Keratinocyte (primary cell): ENCODE results near the gene PRDM11. TPM values are rescaled to one million over a fixed set of nuclear protein-coding genes. Genes with fewer than 3 reads are reported as not detected.

Source experiments
- DNase-seq: peaks from one replicate; pipeline ENCODE4 v3.0.0-alpha.2; 2011; ENCODE audit warnings: low read depth, missing footprints, low spot score
- FAIRE-seq: peaks from 2 replicates; lab custom pipeline; 2011; peaks lifted over from hg19 to GRCh38; lab: Jason Lieb, UNC
- H2AFZ ChIP-seq: 2 replicates; pipeline ENCODE4 v1.6.0; 2012; ENCODE audit warnings: low read length, control low read depth, inconsistent platforms; ENCODE audit not compliant: control insufficient read depth
- H3K27ac ChIP-seq: 2 replicates; pipeline ENCODE4 v1.5.1; 2011; ENCODE audit warnings: low read length; ENCODE audit not compliant: control insufficient read depth, insufficient read depth
- H3K27me3 ChIP-seq: 3 replicates; pipeline ENCODE4 v1.6.0; 2011; ENCODE audit warnings: low read length; ENCODE audit not compliant: control insufficient read depth, insufficient read depth; ENCODE audit errors: extremely low read depth
- H3K36me3 ChIP-seq, 2 experiments: 2 replicates in 1 of 2; 3 replicates in 1 of 2; pipeline ENCODE4 v1.5.1; 2011; ENCODE audit warnings: low read length in 2 of 2, mild to moderate bottlenecking in 1 of 2; ENCODE audit not compliant: control insufficient read depth in 2 of 2, insufficient read depth in 2 of 2; ENCODE audit errors: extremely low read depth in 1 of 2
- H3K4me1 ChIP-seq: 3 replicates; pipeline ENCODE4 v1.5.1; 2011; ENCODE audit warnings: low read length; ENCODE audit not compliant: control insufficient read depth, insufficient read depth; ENCODE audit errors: extremely low read depth
- H3K4me2 ChIP-seq: 3 replicates; pipeline ENCODE4 v1.6.0; 2011; ENCODE audit warnings: low read depth, low read length; ENCODE audit not compliant: control insufficient read depth, insufficient read depth; ENCODE audit errors: extremely low read depth
- H3K4me3 ChIP-seq, 3 experiments: fragments of 200-600 bp in 1 of 3; sonication (generic) in 1 of 3; 2 replicates in 2 of 3; 3 replicates in 1 of 3; pipeline ENCODE4 v1.5.1; 2011 to 2016; ENCODE audit warnings: low read length in 3 of 3, mild to moderate bottlenecking in 3 of 3, control low read depth in 2 of 3, inconsistent platforms in 1 of 3, low read depth in 1 of 3, mixed read lengths in 1 of 3, mixed run types in 1 of 3, moderate library complexity in 1 of 3; ENCODE audit not compliant: control insufficient read depth in 2 of 3, insufficient read depth in 2 of 3; ENCODE audit errors: extremely low read depth in 1 of 3
- H3K79me2 ChIP-seq: 2 replicates; pipeline ENCODE4 v1.6.0; 2012; ENCODE audit warnings: low read length; ENCODE audit not compliant: control insufficient read depth, insufficient read depth
- H3K9ac ChIP-seq: 3 replicates; pipeline ENCODE4 v1.6.0; 2011; ENCODE audit warnings: low read length; ENCODE audit not compliant: control insufficient read depth, insufficient read depth; ENCODE audit errors: extremely low read depth
- H3K9me1 ChIP-seq: 3 replicates; pipeline ENCODE4 v1.6.0; 2011; ENCODE audit warnings: low read length; ENCODE audit not compliant: control insufficient read depth, insufficient read depth; ENCODE audit errors: extremely low read depth
- H3K9me3 ChIP-seq: 2 replicates; pipeline ENCODE4 v1.5.1; 2012; ENCODE audit warnings: low read depth, low read length; ENCODE audit not compliant: control insufficient read depth
- H4K20me1 ChIP-seq: 3 replicates; pipeline ENCODE4 v1.6.0; 2011; ENCODE audit warnings: low read length; ENCODE audit not compliant: control insufficient read depth, insufficient read depth; ENCODE audit errors: extremely low read depth
- EZH2 ChIP-seq: IDR thresholded peaks from one replicate; pipeline ENCODE4 v1.6.1; 2012; ENCODE audit warnings: inconsistent platforms, mild to moderate bottlenecking, low read length, moderate library complexity
- dilution Hi-C: fragments of 300-500 bp; cut with MboI; formaldehyde crosslinking; loops from one replicate; pipeline ENCODE4 v1.7.0; 2020; ENCODE audit warnings: low sequenced_read_pairs; ENCODE audit not compliant: extremely low pct_ligation_motif_present
- polyA plus RNA-seq, 5 experiments: library from polyadenylated mRNA; depleted of rRNA in 3 of 5; stranded (reverse) in 3 of 5; stranded (forward) in 1 of 5; unstranded in 1 of 5; fragments of >200 nt; gene quantifications; 1 replicate in 1 of 5; 2 replicates in 3 of 5; 3 replicates in 1 of 5; pipeline versions ENCODE4 v1.2.1 to v1.2.3, GENCODE V29; 2011 to 2012; ENCODE audit warnings: missing spikeins in 2 of 5, low read depth in 1 of 5, low replicate concordance in 1 of 5
- TF ChIP-seq, protein P1 (sequence below), 3 experiments: IDR thresholded peaks in 1 of 3; conservative IDR thresholded peaks in 1 of 3; optimal IDR thresholded peaks in 1 of 3; 2 replicates in 2 of 3; 3 replicates in 1 of 3; pipeline versions ENCODE3 to v1.5.1; 2011; ENCODE audit warnings: low read length in 3 of 3, mild to moderate bottlenecking in 3 of 3, moderate library complexity in 2 of 3, control low read depth in 1 of 3, inconsistent platforms in 1 of 3; ENCODE audit not compliant: insufficient read depth in 2 of 3; ENCODE audit errors: extremely low read depth in 1 of 3

Gene PRDM11
- polyA plus RNA-seq, 1 donor (not counting 4 experiments of a cell fraction or from before 2014, with no cell fraction given) = 2.1 TPM

DNA sequence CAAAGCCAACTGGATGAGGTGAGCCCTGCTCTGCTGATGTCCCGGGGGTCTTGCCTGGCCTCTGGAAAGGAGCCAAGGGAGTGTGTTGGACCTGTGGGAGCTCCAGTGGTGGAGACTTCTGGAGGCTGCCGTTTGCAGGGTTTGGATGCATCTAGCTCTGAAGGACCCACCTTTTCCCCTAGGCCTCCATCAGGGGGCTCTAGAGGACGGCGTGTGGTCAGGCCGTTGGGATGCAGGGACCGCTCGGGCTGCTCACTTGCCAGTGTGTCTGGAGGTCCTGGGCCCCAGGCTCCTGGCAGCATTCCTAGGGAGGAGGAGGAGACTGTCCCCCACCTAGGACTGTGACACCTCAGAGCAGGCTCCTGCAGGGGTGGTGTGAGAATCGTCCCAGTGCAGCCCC, 58.3 kb downstream of the PRDM11 start:
- H3K9me3 ChIP-seq = no peaks in the 10 kb centered on the region
- dilution Hi-C loops = no loop called here
- TF ChIP-seq, protein P1, sequence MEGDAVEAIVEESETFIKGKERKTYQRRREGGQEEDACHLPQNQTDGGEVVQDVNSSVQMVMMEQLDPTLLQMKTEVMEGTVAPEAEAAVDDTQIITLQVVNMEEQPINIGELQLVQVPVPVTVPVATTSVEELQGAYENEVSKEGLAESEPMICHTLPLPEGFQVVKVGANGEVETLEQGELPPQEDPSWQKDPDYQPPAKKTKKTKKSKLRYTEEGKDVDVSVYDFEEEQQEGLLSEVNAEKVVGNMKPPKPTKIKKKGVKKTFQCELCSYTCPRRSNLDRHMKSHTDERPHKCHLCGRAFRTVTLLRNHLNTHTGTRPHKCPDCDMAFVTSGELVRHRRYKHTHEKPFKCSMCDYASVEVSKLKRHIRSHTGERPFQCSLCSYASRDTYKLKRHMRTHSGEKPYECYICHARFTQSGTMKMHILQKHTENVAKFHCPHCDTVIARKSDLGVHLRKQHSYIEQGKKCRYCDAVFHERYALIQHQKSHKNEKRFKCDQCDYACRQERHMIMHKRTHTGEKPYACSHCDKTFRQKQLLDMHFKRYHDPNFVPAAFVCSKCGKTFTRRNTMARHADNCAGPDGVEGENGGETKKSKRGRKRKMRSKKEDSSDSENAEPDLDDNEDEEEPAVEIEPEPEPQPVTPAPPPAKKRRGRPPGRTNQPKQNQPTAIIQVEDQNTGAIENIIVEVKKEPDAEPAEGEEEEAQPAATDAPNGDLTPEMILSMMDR (optimal IDR thresholded peaks at IDR 0.05 in 1 of 3, IDR thresholded peaks at IDR 0.05 in 1 of 3, conservative IDR thresholded peaks at IDR 0.05 in 1 of 3; ENCODE audit: extremely low read depth in 1 of 3, insufficient read depth in 2 of 3, low read length in 3 of 3) = no peak
- TF ChIP-seq EZH2 = no peak
- peaks cover 0 to 1% of the 10 kb centered on the region in 2 experiments for H3K36me3 ChIP-seq
- H4K20me1 ChIP-seq = no peaks in the 10 kb centered on the region
- H3K4me2 ChIP-seq = no peak overlapping the region
- no peak overlapping the region for H3K27ac ChIP-seq
- H3K79me2 ChIP-seq = no peaks in the 10 kb centered on the region
- DNase-seq = no peak
- no peaks in the 10 kb centered on the region for H3K9me1 ChIP-seq
- H3K9ac ChIP-seq = no peak overlapping the region
- no peak overlapping the region for H2AFZ ChIP-seq
- no peak for FAIRE-seq
- H3K4me3 ChIP-seq = no peak overlapping the region
- no peaks in the 10 kb centered on the region for H3K27me3 ChIP-seq
- H3K4me1 ChIP-seq = no peaks in the 10 kb centered on the region

DNA sequence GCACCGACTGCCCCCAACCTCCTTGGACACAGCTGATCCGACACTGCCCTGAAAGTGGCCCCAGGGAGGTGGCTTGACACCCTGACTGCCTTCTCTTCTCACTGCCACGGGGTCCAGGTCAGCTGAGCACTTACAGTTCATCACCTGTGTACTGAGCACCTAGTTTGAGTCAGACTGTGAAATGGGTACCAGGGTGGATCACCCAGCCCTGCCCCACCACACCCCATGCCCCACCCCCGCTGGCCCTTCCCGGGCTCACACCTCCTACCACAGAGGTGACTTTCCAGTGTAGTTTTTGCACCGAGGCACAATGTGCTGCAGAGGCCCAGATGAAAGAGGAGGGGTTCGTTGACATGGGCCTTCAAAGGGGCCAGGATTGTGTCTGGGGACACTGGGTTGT, 59.5 kb downstream of the PRDM11 start:
- dilution Hi-C loops = no loop called here
- DNase-seq = no peak
- Histone ChIP-seq H3K9ac (no peak overlapping the region), H3K9me1 (no peaks in the 10 kb centered on the region), H3K79me2 (no peaks in the 10 kb centered on the region), H3K4me2 (no peak overlapping the region), H3K27me3 (no peaks in the 10 kb centered on the region), H3K9me3 (no peaks in the 10 kb centered on the region), H2AFZ (no peak overlapping the region), H4K20me1 (no peaks in the 10 kb centered on the region), H3K4me3 (no peak overlapping the region), H3K36me3 (peaks cover 0 to 1% of the 10 kb centered on the region in 2 experiments), H3K4me1 (no peaks in the 10 kb centered on the region), H3K27ac (no peak overlapping the region)
- TF ChIP-seq EZH2 = no peak
- TF ChIP-seq, protein P1 (optimal IDR thresholded peaks at IDR 0.05 in 1 of 3, IDR thresholded peaks at IDR 0.05 in 1 of 3, conservative IDR thresholded peaks at IDR 0.05 in 1 of 3; ENCODE audit: extremely low read depth in 1 of 3, insufficient read depth in 2 of 3, low read length in 3 of 3) = no peak
- FAIRE-seq = no peak
